Measurements from ENCODE around the gene MAML2.
A peak's percentile ranks its signal among the peaks of the same experiment; 100 is the strongest.

DNA sequence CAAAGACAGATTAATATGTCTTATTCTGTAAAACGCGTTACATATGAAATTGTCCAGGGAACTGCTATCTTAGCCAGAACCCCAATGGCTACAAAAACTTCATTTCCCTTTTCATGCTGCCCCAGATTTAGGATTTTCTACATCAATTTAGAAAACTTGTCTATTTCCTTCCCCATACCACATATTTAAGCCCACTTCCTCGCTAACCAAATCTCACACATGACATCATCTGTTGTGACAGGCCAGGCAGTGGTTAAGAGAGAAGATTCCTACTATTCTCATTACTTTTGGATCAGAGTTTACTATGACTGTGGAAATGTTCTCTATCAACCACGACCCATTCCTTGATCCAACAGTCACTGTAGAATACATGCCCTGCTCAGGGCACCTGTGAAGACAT lies 30.8 kb upstream of the MAML2 start:
- TF ChIP-seq, protein P1, sequence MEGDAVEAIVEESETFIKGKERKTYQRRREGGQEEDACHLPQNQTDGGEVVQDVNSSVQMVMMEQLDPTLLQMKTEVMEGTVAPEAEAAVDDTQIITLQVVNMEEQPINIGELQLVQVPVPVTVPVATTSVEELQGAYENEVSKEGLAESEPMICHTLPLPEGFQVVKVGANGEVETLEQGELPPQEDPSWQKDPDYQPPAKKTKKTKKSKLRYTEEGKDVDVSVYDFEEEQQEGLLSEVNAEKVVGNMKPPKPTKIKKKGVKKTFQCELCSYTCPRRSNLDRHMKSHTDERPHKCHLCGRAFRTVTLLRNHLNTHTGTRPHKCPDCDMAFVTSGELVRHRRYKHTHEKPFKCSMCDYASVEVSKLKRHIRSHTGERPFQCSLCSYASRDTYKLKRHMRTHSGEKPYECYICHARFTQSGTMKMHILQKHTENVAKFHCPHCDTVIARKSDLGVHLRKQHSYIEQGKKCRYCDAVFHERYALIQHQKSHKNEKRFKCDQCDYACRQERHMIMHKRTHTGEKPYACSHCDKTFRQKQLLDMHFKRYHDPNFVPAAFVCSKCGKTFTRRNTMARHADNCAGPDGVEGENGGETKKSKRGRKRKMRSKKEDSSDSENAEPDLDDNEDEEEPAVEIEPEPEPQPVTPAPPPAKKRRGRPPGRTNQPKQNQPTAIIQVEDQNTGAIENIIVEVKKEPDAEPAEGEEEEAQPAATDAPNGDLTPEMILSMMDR (IDR thresholded peaks at IDR 0.05; ENCODE audit: insufficient read depth, low read length): no peak
- TF ChIP-seq POLR2AphosphoS5 (IDR thresholded peaks at IDR 0.05; ENCODE audit: low read depth): no peak
- TF ChIP-seq GABPA (IDR thresholded peaks at IDR 0.05; ENCODE audit: low read depth): no peak
- TF ChIP-seq SPI1 (IDR thresholded peaks at IDR 0.05; ENCODE audit: borderline replicate concordance, low read depth): peak; percentile 42; the same call in 1 of the 2 replicates
- TF ChIP-seq, protein P2, sequence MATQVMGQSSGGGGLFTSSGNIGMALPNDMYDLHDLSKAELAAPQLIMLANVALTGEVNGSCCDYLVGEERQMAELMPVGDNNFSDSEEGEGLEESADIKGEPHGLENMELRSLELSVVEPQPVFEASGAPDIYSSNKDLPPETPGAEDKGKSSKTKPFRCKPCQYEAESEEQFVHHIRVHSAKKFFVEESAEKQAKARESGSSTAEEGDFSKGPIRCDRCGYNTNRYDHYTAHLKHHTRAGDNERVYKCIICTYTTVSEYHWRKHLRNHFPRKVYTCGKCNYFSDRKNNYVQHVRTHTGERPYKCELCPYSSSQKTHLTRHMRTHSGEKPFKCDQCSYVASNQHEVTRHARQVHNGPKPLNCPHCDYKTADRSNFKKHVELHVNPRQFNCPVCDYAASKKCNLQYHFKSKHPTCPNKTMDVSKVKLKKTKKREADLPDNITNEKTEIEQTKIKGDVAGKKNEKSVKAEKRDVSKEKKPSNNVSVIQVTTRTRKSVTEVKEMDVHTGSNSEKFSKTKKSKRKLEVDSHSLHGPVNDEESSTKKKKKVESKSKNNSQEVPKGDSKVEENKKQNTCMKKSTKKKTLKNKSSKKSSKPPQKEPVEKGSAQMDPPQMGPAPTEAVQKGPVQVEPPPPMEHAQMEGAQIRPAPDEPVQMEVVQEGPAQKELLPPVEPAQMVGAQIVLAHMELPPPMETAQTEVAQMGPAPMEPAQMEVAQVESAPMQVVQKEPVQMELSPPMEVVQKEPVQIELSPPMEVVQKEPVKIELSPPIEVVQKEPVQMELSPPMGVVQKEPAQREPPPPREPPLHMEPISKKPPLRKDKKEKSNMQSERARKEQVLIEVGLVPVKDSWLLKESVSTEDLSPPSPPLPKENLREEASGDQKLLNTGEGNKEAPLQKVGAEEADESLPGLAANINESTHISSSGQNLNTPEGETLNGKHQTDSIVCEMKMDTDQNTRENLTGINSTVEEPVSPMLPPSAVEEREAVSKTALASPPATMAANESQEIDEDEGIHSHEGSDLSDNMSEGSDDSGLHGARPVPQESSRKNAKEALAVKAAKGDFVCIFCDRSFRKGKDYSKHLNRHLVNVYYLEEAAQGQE (IDR thresholded peaks at IDR 0.05; ENCODE audit: insufficient replicate concordance, low read depth): no peak

Measured in HL-60 (cell line).